Thyroid gland (tissue), 4 donors: ENCODE data around the gene DOCK3. TPM values are rescaled to one million over a fixed set of nuclear protein-coding genes. Genes with fewer than 3 reads are reported as not detected.

ENCODE experiments used
- DNase-seq, 2 donors: peaks; one replicate each; pipeline ENCODE4 v3.0.0-alpha.2; 2019
- H3K27ac ChIP-seq, 3 donors: fragments of 200-600 bp; sonication (generic); 1 replicate in 2 of 3; 2 replicates in 1 of 3; pipeline ENCODE4 v1.5.1; 2016 to 2019; ENCODE audit warnings: mild to moderate bottlenecking in 1 of 3, moderate library complexity in 1 of 3
- H3K27me3 ChIP-seq: fragments of 200-600 bp; sonication (generic); one replicate; pipeline ENCODE4 v1.5.1; 2019
- H3K36me3 ChIP-seq, 2 donors: fragments of 200-600 bp; sonication (generic); one replicate each; pipeline ENCODE4 v1.5.1; 2016 to 2019
- H3K4me1 ChIP-seq, 2 donors: fragments of 200-600 bp; sonication (generic); one replicate each; pipeline ENCODE4 v1.5.1; 2017 to 2019
- H3K4me3 ChIP-seq, 3 donors: fragments of 200-600 bp; sonication (generic); replicated peaks in 1 of 3; 1 replicate in 2 of 3; 2 replicates in 1 of 3; pipeline ENCODE4 v1.5.1; 2016; ENCODE audit warnings: mild to moderate bottlenecking in 1 of 3
- H3K9me3 ChIP-seq: fragments of 200-600 bp; sonication (generic); one replicate; pipeline ENCODE4 v1.5.1; 2017
- CTCF ChIP-seq, 6 experiments: fragments of 200-600 bp in 3 of 6; fragments of 450-650 bp in 3 of 6; sonication (generic) in 3 of 6; IDR thresholded peaks; one replicate each; pipeline ENCODE4 v1.5.1; 2016 to 2019; ENCODE audit warnings: antibody characterized with exemption in 6 of 6, mild to moderate bottlenecking in 2 of 6, inconsistent platforms in 1 of 6, moderate library complexity in 1 of 6
- POLR2A ChIP-seq, 2 donors: fragments of 450-650 bp; IDR thresholded peaks; one replicate each; pipeline ENCODE4 v1.6.1; 2017; ENCODE audit warnings: antibody characterized with exemption in 2 of 2, mild to moderate bottlenecking in 2 of 2, moderate library complexity in 1 of 2
- WGBS, 2 donors: methylation state at CpG; one replicate each; pipeline ENCODE4 v1.1.5; 2017; 5-methylcytosine and 5-hydroxymethylcytosine counted together
- intact Hi-C: fragments of 100-400 bp; cut with DNase I; formaldehyde crosslinking; loops from one replicate; pipeline ENCODE4 v1.15.1; 2023
- total RNA-seq, 4 donors: library from RNA; depleted of rRNA; stranded (reverse); fragments of >200 nt; gene quantifications; one replicate each; pipeline ENCODE4 v1.2.3, GENCODE V29; 2016

The DOCK3 gene
- total RNA-seq, 4 donors from 2014 or later = 15.7 to 54.2 (median 21.1) TPM

- Histone ChIP-seq H3K36me3 (peaks cover 0 to 5% of the 10 kb centered on the region in 2 donors), H3K4me3 (no peak overlapping the region), H3K4me1 (peaks cover 0 to 9% of the 10 kb centered on the region in 2 donors), H3K27ac (no peak overlapping the region), H3K9me3 (no peaks in the 10 kb centered on the region), H3K27me3 (no peaks in the 10 kb centered on the region)
- intact Hi-C loops = loop anchor here (5.0 to 10.0 kb wide), 3 partner anchors 595 to 815 kb away; partner anchors contain the start of genes ABHD14A, ABHD14B, C3orf18 and HEMK1
- no peak for DNase-seq
- WGBS, 2 donors = 85 to 98% methylated on average over 6 to 8 of the region's 8 CpGs
- no peak for TF ChIP-seq POLR2A (IDR thresholded peaks at IDR 0.05)
- TF ChIP-seq CTCF (IDR thresholded peaks at IDR 0.05) = no peak
These were observed 705.2 kb downstream of the DOCK3 start for GRCh38 chr3:51379746-51380455.

DNA sequence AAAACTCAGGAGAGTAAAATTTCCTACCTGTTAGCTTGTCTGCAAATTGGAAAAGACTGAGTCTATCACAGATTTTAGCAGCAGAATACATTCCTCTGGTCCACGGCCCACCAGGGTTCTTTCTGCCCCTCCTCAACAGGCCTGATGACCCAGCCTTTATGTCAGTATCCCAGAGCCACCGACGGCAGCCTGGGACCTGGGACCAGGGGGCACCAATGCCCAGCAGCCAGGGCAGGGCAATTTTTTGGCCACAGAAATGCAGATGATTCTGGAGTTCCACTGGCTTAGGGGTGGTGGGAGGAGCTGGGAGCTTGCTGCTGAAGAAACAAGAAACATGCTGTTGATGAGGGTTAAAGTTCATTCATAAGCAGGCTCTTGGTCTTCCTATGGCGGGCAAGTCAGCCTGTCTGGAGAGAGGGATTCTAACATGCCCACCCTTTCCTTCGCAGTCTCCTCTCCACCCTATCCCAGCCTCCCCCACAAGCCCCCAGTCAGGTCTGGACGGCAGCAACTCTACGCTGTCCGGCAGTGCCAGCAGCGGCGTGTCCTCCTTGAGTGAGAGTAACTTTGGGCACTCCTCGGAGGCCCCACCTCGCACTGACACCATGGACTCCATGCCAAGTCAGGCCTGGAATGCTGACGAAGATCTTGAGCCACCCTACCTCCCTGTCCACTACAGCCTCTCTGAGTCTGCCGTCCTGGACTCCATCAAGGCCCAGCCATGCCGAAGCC lies 706.0 kb downstream of the DOCK3 start:
- no peak for DNase-seq
- WGBS, 2 donors = 90 to 95% methylated on average over 13 to 15 of the region's 15 CpGs
- intact Hi-C loops = loop anchor here (5.0 to 10.0 kb wide), 2 partner anchors 594 to 763 kb away; partner anchors contain the start of genes ABHD14A, ABHD14B and MAPKAPK3
- Histone ChIP-seq H3K27me3 (no peaks in the 10 kb centered on the region), H3K36me3 (no peaks in the 10 kb centered on the region), H3K4me1 (peaks cover 0 to 10% of the 10 kb centered on the region in 2 donors), H3K9me3 (no peaks in the 10 kb centered on the region), H3K27ac (no peak overlapping the region), H3K4me3 (no peak overlapping the region)
- TF ChIP-seq CTCF (IDR thresholded peaks at IDR 0.05) (no peak), POLR2A (IDR thresholded peaks at IDR 0.05) (no peak)

- intact Hi-C loops = loop anchor here (5.0 to 10.0 kb wide), 2 partner anchors 593 to 764 kb away; partner anchors contain the start of genes ABHD14A, ABHD14B and MAPKAPK3
- no peaks in the 10 kb centered on the region for H3K27me3 ChIP-seq
- DNase-seq = no peak
- H3K4me1 ChIP-seq = peaks cover under 1 to 15% of the 10 kb centered on the region in 2 donors
- TF ChIP-seq CTCF (IDR thresholded peaks at IDR 0.05) (no peak), POLR2A (IDR thresholded peaks at IDR 0.05) (no peak)
- H3K9me3 ChIP-seq = no peaks in the 10 kb centered on the region
- no peak overlapping the region for H3K4me3 ChIP-seq
- H3K27ac ChIP-seq = no peak overlapping the region
- no peaks in the 10 kb centered on the region for H3K36me3 ChIP-seq
- WGBS, 2 donors = 90 to 96% methylated on average over 18 of the region's 18 CpGs
These were observed 706.6 kb downstream of the DOCK3 start for GRCh38 chr3:51381333-51381705.

DNA sequence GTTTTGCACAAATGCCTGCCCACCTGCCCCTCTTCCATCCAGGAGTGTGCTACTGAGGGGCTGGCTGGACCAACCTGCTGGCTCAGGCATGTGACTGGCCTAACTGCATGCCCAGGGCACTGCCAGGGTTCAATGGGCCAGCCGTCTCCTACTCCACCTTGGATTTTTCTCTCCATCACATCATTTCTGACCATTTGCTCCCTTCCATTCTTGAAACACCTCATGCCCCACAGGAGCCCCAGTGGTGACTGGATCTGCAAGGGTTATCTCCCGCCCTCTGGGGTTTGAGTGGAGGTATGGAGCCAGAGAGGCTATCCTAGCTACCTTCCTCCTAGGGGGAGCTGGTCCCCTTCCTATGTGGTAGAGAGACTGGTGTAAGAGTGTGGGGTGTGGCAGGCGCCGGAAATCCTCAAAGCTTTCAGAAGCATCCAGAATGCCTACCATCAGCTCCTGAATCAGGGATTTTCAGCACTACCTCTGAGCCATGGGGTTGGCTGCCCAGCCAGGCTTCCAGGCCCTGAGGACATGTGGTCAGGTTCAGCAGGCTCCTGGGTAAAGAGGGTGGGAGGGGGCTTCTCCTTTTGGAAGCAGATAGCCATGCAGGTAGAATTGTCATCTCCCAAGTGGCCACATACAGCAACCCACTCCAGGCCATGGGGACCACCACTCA lies 707.5 kb downstream of the DOCK3 start:
- Histone ChIP-seq H3K9me3 (no peaks in the 10 kb centered on the region), H3K36me3 (peaks cover 0 to under 1% of the 10 kb centered on the region in 2 donors), H3K27me3 (no peaks in the 10 kb centered on the region), H3K27ac (no peak overlapping the region), H3K4me1 (peaks cover 8 to 24% of the 10 kb centered on the region in 2 donors), H3K4me3 (no peak overlapping the region)
- TF ChIP-seq CTCF (IDR thresholded peaks at IDR 0.05) (no peak), POLR2A (IDR thresholded peaks at IDR 0.05) (no peak)
- no peak for DNase-seq
- WGBS, 2 donors = 94 to 100% methylated on average over 4 of the region's 4 CpGs
- intact Hi-C loops = loop anchor here (5.0 to 10.0 kb wide), 2 partner anchors 593 to 765 kb away; partner anchors contain the start of genes ABHD14A, ABHD14B and MAPKAPK3
